Tibial nerve (tissue), 4 donors: Measurements from ENCODE around the gene USP24.

ENCODE experiments used
- EP300 ChIP-seq, 2 donors: sonication (generic); formaldehyde crosslinking; IDR thresholded peaks; one replicate each; pipeline ENCODE4 v1.6.1; 2017; ENCODE audit warnings: antibody characterized with exemption in 2 of 2, mild to moderate bottlenecking in 1 of 2
- POLR2A ChIP-seq, 2 donors: fragments of 450-650 bp; IDR thresholded peaks; one replicate each; pipeline ENCODE4 v1.6.1; 2017; ENCODE audit warnings: antibody characterized with exemption in 2 of 2, mild to moderate bottlenecking in 2 of 2, moderate library complexity in 2 of 2
- TF ChIP-seq, protein P1 (sequence below), 5 experiments: fragments of 200-600 bp in 3 of 5; fragments of 450-650 bp in 2 of 5; sonication (generic) in 3 of 5; IDR thresholded peaks; one replicate each; pipeline ENCODE4 v1.5.1; 2016 to 2019; ENCODE audit warnings: antibody characterized with exemption in 5 of 5, mild to moderate bottlenecking in 3 of 5, moderate library complexity in 2 of 5

DNA sequence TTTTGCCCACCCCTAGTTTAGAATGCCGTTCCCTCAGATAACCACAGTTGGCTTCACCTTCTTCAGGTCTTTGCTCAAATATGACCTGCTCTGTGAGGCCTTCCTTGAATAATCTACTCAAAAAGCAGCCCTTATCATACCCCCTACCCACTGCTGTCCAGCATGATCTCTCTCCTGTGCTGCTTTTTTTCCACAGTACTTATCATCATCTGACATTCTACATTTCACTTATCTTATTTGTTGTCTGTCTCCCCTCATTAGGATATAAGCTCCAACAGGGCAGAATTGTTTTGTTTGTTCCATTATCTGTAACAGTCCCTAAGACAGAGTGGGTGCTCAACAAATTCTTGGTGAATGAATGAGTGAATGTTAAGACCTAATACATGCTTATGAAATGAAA is 18.1 kb downstream of the USP24 start:
- TF ChIP-seq EP300 (IDR thresholded peaks at IDR 0.05), result no peak
- TF ChIP-seq, protein P1, sequence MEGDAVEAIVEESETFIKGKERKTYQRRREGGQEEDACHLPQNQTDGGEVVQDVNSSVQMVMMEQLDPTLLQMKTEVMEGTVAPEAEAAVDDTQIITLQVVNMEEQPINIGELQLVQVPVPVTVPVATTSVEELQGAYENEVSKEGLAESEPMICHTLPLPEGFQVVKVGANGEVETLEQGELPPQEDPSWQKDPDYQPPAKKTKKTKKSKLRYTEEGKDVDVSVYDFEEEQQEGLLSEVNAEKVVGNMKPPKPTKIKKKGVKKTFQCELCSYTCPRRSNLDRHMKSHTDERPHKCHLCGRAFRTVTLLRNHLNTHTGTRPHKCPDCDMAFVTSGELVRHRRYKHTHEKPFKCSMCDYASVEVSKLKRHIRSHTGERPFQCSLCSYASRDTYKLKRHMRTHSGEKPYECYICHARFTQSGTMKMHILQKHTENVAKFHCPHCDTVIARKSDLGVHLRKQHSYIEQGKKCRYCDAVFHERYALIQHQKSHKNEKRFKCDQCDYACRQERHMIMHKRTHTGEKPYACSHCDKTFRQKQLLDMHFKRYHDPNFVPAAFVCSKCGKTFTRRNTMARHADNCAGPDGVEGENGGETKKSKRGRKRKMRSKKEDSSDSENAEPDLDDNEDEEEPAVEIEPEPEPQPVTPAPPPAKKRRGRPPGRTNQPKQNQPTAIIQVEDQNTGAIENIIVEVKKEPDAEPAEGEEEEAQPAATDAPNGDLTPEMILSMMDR (IDR thresholded peaks at IDR 0.05), result no peak
- TF ChIP-seq POLR2A (IDR thresholded peaks at IDR 0.05), result no peak
